Mucosa of rectum (tissue), 2 donors: ENCODE results near the gene TBC1D1.
A peak's percentile ranks its signal among the peaks of the same experiment; 100 is the strongest.

Experiments used
- H3K27ac ChIP-seq, 2 donors: one replicate each; pipeline ENCODE4 v1.7.0; 2013; ENCODE audit warnings: inconsistent platforms in 2 of 2, low read depth in 2 of 2, low read length in 2 of 2
- H3K27me3 ChIP-seq, 2 donors: one replicate each; pipeline ENCODE4 v1.7.0; 2013; ENCODE audit warnings: low read length in 2 of 2; ENCODE audit not compliant: control insufficient read depth in 2 of 2, insufficient read depth in 2 of 2
- H3K36me3 ChIP-seq, 2 donors: one replicate each; pipeline ENCODE4 v1.7.0; 2013; ENCODE audit warnings: low read length in 2 of 2; ENCODE audit not compliant: control insufficient read depth in 2 of 2, insufficient read depth in 2 of 2
- H3K4me1 ChIP-seq, 2 donors: one replicate each; pipeline ENCODE4 v1.7.0; 2013; ENCODE audit warnings: low read length in 2 of 2, mild to moderate bottlenecking in 1 of 2; ENCODE audit not compliant: control insufficient read depth in 2 of 2, insufficient read depth in 2 of 2
- H3K4me3 ChIP-seq, 2 donors: one replicate each; pipeline ENCODE4 v1.7.0; 2013; ENCODE audit warnings: low read length in 2 of 2
- H3K9ac ChIP-seq, 2 donors: one replicate each; pipeline ENCODE4 v1.7.0; 2013; ENCODE audit warnings: low read length in 2 of 2, low read depth in 1 of 2, mild to moderate bottlenecking in 1 of 2
- H3K9me3 ChIP-seq, 2 donors: one replicate each; pipeline ENCODE4 v1.7.0; 2013; ENCODE audit warnings: low read length in 2 of 2; ENCODE audit not compliant: control insufficient read depth in 2 of 2
- donor health status: healthy.
- donor health status: Normal muscosa, but diverticular disease.

The TBC1D1 gene

DNA sequence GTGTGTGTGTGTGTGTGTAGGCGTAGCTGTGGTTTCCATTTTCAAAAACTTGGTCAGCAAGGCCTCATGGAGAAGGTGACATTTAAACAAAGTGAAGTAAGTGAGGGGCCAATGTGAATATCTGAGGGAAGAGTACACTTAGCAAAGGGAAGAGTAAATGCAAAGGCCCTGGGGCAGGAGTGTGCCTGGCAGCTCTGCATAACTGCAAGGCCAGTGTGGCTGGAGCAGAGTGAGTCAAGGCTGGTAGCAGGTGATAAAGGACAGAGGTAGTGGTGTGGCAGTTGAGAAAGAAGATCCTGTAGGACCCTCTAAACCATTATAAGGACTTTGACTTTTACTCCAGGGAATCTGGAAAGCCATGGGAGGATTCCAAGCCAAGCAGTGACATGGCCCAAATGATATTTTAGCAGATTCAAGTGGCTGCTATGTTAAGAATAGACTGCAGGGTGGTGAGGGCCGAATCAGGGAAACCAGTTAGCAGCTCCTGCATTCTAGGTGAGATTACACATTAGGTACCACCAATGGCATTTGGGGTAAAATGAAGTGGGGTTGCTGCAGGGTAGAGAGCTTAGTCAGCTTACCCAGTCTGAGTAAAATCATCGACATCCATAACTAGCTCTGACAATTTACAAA, 5.9 kb upstream of the TBC1D1 start:
- no peak overlapping the region for H3K4me3 ChIP-seq
- H3K27me3 ChIP-seq: no peaks in the 10 kb centered on the region
- peak overlapping the region in 1 of 2 donors; percentile 8 for H3K27ac ChIP-seq
- H3K9me3 ChIP-seq: no peaks in the 10 kb centered on the region
- H3K36me3 ChIP-seq: no peaks in the 10 kb centered on the region
- peaks cover 1 to 5% of the 10 kb centered on the region in 2 donors for H3K4me1 ChIP-seq
- H3K9ac ChIP-seq: no peak overlapping the region

DNA sequence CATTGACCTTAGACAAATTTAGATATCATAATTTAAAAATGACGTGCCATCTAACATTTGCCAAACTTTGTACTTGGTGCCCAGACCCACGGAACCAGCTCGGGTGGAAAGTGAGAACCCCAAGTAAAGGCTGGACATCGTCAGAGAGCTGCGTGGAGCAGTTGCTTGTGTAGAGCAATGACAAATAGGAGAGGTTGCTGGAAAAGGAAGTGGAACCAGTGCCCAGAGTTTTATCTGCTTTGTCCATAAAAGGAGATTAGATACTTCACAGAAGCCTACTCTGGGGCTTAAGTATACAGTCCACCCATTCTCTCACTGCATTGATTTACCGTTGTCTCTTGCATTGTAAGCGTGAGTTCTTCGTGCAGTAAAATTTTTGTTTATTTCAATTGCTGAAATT, 5.4 kb upstream of the TBC1D1 start:
- Histone ChIP-seq H3K36me3 (no peaks in the 10 kb centered on the region), H3K4me3 (no peak overlapping the region), H3K27me3 (no peaks in the 10 kb centered on the region), H3K9ac (no peak overlapping the region), H3K9me3 (no peaks in the 10 kb centered on the region), H3K27ac (peak overlapping the region; percentile 8 to 29), H3K4me1 (peaks cover 5 to 8% of the 10 kb centered on the region in 2 donors)

GRCh38 chr4:37889849-37890800, 759 bp upstream of the TBC1D1 start:
- Histone ChIP-seq H3K9ac (peak overlapping the region; percentile 28 to 71), H3K36me3 (no peaks in the 10 kb centered on the region), H3K9me3 (no peaks in the 10 kb centered on the region), H3K4me1 (peaks cover 8 to 9% of the 10 kb centered on the region in 2 donors), H3K27me3 (no peaks in the 10 kb centered on the region), H3K4me3 (peak overlapping the region; percentile 76 to 84), H3K27ac (peak overlapping the region; percentile 57 to 74)

GRCh38 chr4:37891260-37892159, 626 bp downstream of the TBC1D1 start:
- peak overlapping the region; percentile 76 to 84 for H3K4me3 ChIP-seq
- no peaks in the 10 kb centered on the region for H3K36me3 ChIP-seq
- H3K9me3 ChIP-seq: no peaks in the 10 kb centered on the region
- H3K9ac ChIP-seq: peak overlapping the region; percentile 58 to 71
- H3K27me3 ChIP-seq: no peaks in the 10 kb centered on the region
- H3K4me1 ChIP-seq: peaks cover 3 to 9% of the 10 kb centered on the region in 2 donors
- peak overlapping the region; percentile 57 to 74 for H3K27ac ChIP-seq

GRCh38 chr4:37892641-37893040, 1.8 kb downstream of the TBC1D1 start:
- H3K27me3 ChIP-seq: no peaks in the 10 kb centered on the region
- H3K9ac ChIP-seq: no peak overlapping the region
- H3K4me1 ChIP-seq: peaks cover 3 to 9% of the 10 kb centered on the region in 2 donors
- H3K9me3 ChIP-seq: no peaks in the 10 kb centered on the region
- H3K4me3 ChIP-seq: peak overlapping the region in 1 of 2 donors; percentile 84
- peak overlapping the region in 1 of 2 donors; percentile 44 for H3K27ac ChIP-seq
- H3K36me3 ChIP-seq: no peaks in the 10 kb centered on the region

DNA sequence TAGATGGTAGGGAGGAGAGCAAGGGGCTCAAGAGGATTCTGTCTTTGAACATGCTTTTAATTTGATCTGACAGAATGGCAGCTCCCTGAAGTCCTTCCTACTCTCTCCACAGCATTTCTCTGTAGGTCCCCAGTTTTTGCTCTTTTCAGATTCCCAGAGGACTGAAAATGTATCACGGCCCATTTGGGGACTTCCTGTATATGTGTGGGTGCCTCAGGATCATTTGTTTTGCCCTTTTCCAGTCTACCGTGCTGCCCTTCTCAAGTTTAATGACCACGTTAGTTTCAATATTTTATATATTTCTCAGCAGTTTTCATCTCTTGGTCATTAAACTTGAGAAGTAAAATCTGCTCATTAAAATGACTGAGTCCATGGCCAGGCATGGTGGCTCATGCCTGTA, 2.3 kb downstream of the TBC1D1 start:
- no peak overlapping the region for H3K4me3 ChIP-seq
- H3K27ac ChIP-seq: no peak overlapping the region
- no peaks in the 10 kb centered on the region for H3K36me3 ChIP-seq
- peaks cover 3 to 9% of the 10 kb centered on the region in 2 donors for H3K4me1 ChIP-seq
- H3K9me3 ChIP-seq: no peaks in the 10 kb centered on the region
- H3K27me3 ChIP-seq: no peaks in the 10 kb centered on the region
- no peak overlapping the region for H3K9ac ChIP-seq

GRCh38 chr4:37895271-37895670, 4.4 kb downstream of the TBC1D1 start:
- peaks cover under 1 to 5% of the 10 kb centered on the region in 2 donors for H3K4me1 ChIP-seq
- H3K27ac ChIP-seq: no peak overlapping the region
- no peak overlapping the region for H3K9ac ChIP-seq
- no peaks in the 10 kb centered on the region for H3K27me3 ChIP-seq
- no peak overlapping the region for H3K4me3 ChIP-seq
- no peaks in the 10 kb centered on the region for H3K36me3 ChIP-seq
- H3K9me3 ChIP-seq: no peaks in the 10 kb centered on the region

DNA sequence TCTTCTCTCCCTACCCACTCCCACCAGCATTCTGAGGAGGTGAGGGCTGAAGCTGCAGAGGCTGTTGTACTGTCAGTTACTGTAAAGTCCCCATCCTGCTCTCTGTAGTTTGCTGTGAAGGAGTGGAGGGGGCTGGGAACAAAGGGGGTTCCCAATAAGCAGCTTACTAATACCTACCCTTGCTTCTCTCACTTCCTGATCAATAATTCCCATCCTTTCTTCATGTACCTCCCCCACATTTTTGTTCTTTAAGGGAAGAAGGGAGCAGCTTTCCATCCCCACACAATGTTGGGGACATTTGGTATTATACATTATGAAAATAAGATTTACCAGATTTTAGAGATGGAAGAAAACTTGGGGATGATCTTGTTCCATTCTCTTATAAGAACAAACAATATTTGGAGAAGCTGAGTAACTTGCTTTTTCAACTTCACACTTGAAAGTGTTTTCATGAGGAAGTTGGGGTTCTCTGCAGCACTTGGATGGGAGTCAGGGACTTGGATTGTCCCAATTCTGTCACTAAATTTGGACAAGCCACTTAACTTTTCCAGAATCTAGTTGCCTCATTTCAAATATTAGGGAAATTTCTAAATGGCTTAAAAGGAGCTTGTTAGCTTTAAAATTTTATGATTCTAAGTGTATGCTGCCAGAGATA, 5.4 kb downstream of the TBC1D1 start:
- no peak overlapping the region for H3K4me3 ChIP-seq
- no peaks in the 10 kb centered on the region for H3K9me3 ChIP-seq
- H3K27me3 ChIP-seq: no peaks in the 10 kb centered on the region
- H3K4me1 ChIP-seq: peaks cover 0 to 5% of the 10 kb centered on the region in 2 donors
- H3K9ac ChIP-seq: no peak overlapping the region
- no peak overlapping the region for H3K27ac ChIP-seq
- no peaks in the 10 kb centered on the region for H3K36me3 ChIP-seq

GRCh38 chr4:37902212-37902611, 11.3 kb downstream of the TBC1D1 start:
- Histone ChIP-seq H3K27ac (no peak overlapping the region), H3K9me3 (no peaks in the 10 kb centered on the region), H3K9ac (no peak overlapping the region), H3K36me3 (no peaks in the 10 kb centered on the region), H3K4me3 (no peak overlapping the region), H3K4me1 (no peaks in the 10 kb centered on the region), H3K27me3 (no peaks in the 10 kb centered on the region)
